ENCODE results near the gene TOX2.

TOX2 gene

DNA sequence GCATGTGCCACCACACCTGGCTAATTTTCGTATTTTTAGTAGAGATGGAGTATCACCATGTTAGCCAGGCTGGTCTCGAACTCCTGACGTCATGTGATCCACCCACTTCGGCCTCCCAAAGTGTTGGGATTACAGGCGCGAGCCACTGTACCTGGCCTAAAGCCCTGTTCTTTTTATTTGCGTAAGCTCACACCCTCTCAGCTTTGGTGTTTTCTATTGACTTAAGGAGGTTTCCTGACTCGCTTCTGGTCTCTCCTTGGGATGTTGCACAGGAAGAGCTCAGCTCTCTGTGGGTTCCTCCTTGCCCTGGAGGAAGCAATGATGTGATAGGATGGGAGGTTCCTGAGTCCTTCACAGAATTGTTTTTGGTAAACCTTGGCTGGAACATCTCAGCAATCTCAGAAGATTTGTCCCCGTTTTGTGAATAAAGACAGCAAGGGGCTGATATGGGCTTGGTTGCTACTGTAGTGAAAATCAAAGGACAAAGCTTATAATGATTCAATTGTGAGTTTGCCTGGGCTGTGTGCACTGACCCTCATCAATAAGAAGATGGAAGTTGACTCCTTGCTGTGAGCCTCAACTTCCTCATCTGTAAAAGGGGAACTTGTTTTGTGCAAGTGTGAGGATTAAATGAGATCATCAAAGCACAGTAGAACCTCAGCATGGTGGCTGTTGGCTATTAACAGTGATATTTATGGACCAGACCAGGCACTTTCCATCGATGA lies 27.0 kb downstream of the TOX2 start:
- DNase-seq = no peak

DNA sequence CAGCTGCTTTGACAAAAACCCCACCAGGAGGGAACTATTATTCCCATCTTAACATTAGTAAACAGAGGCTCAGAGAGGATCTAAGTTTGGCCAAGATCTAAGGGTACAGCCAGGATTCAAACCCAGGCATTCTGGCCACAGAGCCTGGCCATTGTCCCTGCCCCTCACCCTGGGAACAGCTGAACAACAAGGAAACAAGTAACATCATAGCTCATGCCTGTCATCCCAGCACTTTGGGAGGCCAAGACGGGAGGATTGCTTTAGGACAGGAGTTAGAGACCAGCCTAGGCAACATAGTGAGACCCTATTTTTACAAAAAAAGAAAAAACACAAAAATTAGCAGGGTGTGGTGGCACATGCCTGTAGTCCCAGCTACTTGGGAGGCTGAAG lies 27.5 kb downstream of the TOX2 start:
- DNase-seq = no peak

DNA sequence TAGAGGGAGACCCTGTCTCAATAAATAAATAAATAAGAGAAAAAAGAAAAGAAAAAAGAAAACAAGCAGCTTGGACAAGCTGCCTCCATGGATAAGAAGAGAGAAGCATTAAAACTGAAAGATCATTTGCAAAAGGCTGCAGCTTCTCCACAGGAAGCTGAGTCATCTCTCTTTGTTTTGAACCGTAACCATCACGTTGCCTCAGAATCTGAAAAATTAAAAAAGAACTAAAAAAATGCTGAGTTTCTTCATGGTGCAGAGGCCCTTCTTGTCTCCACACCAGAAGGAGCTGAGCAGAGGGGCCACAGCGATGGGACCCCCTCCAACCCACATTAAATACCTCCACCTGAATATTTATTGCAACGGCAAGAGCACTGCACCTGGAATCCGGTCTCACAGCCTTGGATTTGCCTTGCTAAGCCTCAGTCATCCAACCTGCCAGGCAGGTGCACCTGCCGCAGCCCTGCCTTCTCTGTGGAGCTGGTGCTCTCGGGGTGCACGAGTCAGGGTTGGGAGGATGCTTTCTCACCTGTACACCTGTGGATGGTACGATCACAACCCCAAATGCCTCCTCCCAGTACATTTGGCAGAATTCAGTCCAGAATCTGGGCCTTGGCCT lies 28.1 kb downstream of the TOX2 start:
- DNase-seq = no peak

DNA sequence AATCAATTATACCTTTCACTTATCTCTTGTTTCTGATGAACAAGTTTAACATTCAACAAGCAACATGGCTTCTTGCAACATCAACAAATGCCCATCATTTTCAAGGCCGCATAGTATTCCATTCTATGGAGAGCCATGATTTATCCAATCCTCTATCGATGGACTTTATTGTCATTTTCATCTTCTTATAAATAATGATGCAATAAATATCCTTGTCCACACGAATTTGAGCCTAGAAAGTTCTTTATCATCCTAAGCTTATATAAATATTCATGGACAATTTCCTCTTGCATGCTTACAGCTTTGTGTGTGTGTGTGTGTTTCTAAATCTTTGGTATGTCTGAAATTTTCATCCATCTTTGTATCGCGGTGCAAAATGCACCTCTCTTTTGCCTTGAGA lies 29.1 kb downstream of the TOX2 start:
- no peak for DNase-seq

GRCh38 chr20:43944653-43945235 lies 30.1 kb downstream of the TOX2 start:
- DNase-seq = no peak

GRCh38 chr20:43945391-43946205 lies 30.9 kb downstream of the TOX2 start:
- no peak for DNase-seq

DNA sequence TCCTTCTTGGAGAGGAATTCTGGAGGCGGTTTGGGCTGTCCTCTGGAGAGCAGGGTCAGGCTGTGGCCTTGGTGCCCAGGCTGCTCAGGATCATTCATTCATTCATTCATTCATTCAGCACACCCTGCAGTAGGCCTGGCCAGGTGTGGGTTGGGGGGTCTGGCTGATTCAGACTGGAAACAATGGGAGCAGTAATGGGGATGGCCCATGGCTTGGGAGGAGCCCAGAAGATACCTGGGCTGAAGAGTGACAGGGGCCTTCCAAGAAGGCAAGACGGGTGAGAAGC lies 31.5 kb downstream of the TOX2 start:
- no peak for DNase-seq

GRCh38 chr20:43946659-43947315 lies 32.1 kb downstream of the TOX2 start:
- DNase-seq = no peak

DNA sequence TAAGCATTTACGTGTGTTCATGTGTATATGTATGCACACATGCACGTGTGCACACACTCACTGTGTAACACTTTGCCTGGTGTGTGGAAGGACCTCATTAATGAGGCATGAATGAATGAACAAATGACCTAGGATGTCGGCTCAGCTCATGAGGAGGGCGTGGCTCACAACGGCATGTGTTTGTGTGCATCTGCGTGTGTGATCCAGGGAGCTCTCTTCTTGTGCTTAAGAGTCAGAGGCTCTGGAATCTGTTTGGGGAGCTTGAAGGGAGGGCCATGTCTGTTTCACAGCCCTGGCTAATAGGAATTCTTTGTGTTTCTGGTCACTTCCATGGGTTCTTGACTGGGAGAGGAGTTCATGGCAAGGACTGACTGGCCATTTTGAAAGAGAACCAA lies 32.7 kb downstream of the TOX2 start:
- no peak for DNase-seq

GRCh38 chr20:43948455-43948854 lies 33.8 kb downstream of the TOX2 start:
- no peak for DNase-seq

- no peak for DNase-seq
These were observed 34.6 kb downstream of the TOX2 start for GRCh38 chr20:43949248-43949647.

DNA sequence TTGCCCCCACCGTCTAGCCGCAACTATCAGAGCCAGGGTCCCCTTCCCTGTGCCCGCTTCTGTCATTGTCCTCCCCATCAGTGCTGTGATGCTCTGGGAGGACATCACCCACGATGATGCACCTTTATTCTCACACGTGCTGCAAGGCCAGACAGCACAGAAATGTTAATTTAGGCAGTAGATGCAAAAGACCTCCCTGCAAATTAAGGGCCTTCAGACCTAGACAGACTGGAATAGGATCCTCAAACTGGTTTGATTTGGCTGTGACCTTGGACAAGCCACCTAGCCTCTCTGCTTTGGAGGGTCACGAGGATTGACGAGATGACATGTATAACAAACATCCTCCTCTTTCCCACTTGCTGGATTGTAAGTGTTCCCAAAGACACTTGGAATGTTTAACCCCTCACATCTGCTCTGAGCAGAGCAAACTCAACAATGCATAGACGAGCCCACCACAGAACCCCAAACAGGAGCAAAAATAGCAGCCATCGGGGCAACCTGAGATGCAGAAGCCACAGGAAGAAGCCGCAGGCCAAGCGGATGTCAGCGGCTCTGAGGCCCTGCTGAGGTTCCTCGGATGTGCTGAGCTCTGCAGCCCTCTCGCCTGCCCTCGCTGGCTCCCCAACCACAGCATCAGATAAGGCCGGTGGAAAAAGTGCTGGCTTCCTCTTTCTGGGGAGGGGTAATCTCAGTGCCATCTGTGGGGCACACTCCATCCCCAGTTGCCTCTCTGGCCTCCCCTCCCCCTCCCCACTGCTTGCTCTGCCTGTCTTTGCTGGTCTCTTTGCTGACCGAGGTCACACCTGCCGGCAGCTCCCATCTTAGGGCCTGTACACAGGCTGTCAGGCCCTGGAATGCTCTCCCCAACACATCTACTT lies 35.3 kb downstream of the TOX2 start:
- no peak for DNase-seq

DNA sequence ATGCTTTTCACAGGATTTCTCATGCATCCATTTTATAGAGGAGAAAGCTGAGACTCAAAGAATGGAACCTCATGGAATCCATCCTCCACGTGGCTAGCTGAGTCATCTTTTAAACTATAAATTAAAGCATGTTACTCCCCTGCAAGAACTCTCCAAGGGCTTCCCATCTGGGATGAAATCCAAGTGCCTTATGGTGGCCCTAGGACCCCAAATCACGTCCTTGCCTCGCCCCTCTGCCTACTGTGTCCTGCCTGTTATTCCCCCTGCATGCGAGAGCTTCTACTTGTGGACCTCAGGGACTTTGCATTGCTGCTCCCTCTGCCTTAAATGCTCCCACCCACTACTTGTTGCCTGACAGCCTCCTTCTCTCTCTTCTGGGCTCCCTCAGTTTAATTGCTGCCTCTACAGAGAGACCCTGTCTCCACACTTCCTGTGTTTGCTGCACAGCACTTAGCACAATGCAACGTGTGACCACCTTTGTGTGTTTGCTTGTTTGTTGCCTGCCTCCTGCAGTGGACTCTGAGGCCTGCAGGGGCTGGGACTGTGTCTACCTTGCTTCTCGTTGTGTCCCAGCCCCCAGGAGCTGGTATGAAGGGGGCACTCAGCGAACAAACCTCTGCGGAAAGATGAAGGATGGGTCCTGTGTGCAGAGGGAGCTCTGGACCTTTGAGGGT lies 39.4 kb downstream of the TOX2 start:
- no peak for DNase-seq

- no peak for DNase-seq
These were observed 40.0 kb downstream of the TOX2 start for GRCh38 chr20:43954704-43955061.

- DNase-seq = no peak
These were observed 40.6 kb downstream of the TOX2 start for GRCh38 chr20:43955062-43955749.

GRCh38 chr20:43955750-43956191 lies 41.1 kb downstream of the TOX2 start:
- DNase-seq = no peak

- no peak for DNase-seq
These were observed 42.7 kb downstream of the TOX2 start for GRCh38 chr20:43957392-43957791.

- no peak for DNase-seq
These were observed 44.0 kb downstream of the TOX2 start for GRCh38 chr20:43958626-43959025.

DNA sequence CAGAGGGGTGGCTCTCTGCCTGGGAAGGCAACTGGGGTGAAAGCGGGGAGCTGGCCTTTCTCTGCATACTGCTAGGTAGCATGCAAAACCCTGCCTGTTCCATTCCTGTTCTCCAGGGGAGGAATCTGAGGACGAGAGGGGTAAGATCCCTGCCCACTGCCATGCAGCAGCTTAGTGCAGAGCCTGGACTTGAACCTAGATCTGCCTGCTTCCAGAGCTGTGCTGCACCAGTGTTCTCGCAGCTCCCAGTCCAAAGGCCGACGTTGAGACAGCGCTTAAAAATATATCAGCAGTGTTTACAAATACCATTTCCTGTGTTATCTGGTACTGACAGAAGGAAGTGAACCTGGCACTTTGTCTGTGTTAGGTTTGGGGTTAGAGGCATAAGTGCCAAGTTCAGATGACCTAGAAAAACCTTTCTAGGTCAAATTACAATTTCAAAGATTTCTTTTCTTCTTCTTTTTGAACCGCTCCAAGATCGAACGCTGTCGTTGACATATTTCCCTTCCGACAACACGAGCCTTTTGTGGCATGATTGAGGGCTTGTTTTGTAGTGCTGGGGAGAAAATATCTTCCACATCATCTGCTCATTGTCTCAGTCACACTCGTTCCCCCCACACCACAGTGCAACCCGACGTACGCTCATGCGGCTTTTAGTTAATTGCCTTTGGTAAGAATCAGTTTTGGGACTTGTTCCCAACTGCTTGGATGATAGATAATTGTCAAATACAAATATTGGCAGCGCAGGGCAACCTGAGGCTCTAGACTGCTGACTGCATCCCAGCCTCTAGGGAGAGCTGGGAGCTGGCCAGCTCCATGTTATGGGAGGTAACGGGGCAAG lies 44.6 kb downstream of the TOX2 start:
- no peak for DNase-seq

- DNase-seq = no peak
These were observed 45.2 kb downstream of the TOX2 start for GRCh38 chr20:43959920-43960227.

All from NCI-H2081 treated with DMSO at 0.1 percent for 48 hours (cell line).